ENCODE measurements around the gene GSE1. TPM values are rescaled to one million over a fixed set of nuclear protein-coding genes. Genes with fewer than 3 reads are reported as not detected.

The GSE1 gene
- total and polyA plus RNA-seq, 9 of the 15 experiments (the other 6 are each of a cell fraction or from before 2014, with no cell fraction given) = 12.2 to 244 (median 57.9) TPM

- TF ChIP-seq HMG20B (CRISPR knock-in tag; IDR thresholded peaks at IDR 0.05) (no peak), HMGN3 (IDR thresholded peaks at IDR 0.05; ENCODE audit: borderline replicate concordance, extremely low read depth, insufficient read length, low read depth, low read length) (peak; percentile 99), ARID3A (IDR thresholded peaks at IDR 0.05; ENCODE audit: borderline replicate concordance, low read depth, low read length) (no peak), ZNF589 (CRISPR knock-in tag; IDR thresholded peaks at IDR 0.05; ENCODE audit: low read depth) (peak; percentile 52; the same call in 1 of the 2 replicates), AFF1 (IDR thresholded peaks at IDR 0.05; ENCODE audit: low read depth in 1 of 2, partially characterized antibody in 2 of 2) (peak in 1 of 2 experiments; percentile 59), ETS1 (conservative IDR thresholded peaks at IDR 0.05; ENCODE audit: control insufficient read depth, low read depth, low read length) (peak; percentile 77), RCOR1 (IDR thresholded peaks at IDR 0.05; ENCODE audit: borderline replicate concordance in 1 of 2, low read depth in 2 of 2, low read length in 2 of 2) (peak in 1 of 2 experiments; percentile 21; a peak in 2 of 4 replicates), ZC3H11A (IDR thresholded peaks at IDR 0.05; ENCODE audit: low read depth, low read length) (no peak), PHB (CRISPR knock-in tag; IDR thresholded peaks at IDR 0.05) (0 out of 2 replicates have a peak, but pooled peaks have one; percentile 14), TBP (optimal IDR thresholded peaks at IDR 0.05; ENCODE audit: low read depth, low read length) (peak; percentile 53), XRCC5 (IDR thresholded peaks at IDR 0.05; ENCODE audit: low read depth, low read length) (peak; percentile 35; the same call in 1 of the 2 replicates), HDAC3 (IDR thresholded peaks at IDR 0.05; ENCODE audit: borderline replicate concordance, partially characterized antibody) (peak; percentile 85), CSDE1 (IDR thresholded peaks at IDR 0.05) (no peak), ZBTB7A (IDR thresholded peaks at IDR 0.05; ENCODE audit: borderline replicate concordance, control insufficient read depth, low read depth, low read length) (no peak; the same call in 1 of the 2 replicates), ZNF780A (CRISPR knock-in tag; IDR thresholded peaks at IDR 0.05) (no peak), LCOR (CRISPR knock-in tag; IDR thresholded peaks at IDR 0.05) (peak; percentile 81; the same call in 1 of the 2 replicates), IRF2 (CRISPR knock-in tag; IDR thresholded peaks at IDR 0.05) (no peak), E2F3 (CRISPR knock-in tag; IDR thresholded peaks at IDR 0.05) (peak; percentile 63; the same call in 1 of the 2 replicates), ZBTB12 (CRISPR knock-in tag; IDR thresholded peaks at IDR 0.05) (no peak)
These were observed at the start of gene GSE1 (continued) for GRCh38 chr16:85612801-85613603.
